HUDEP-2 (cell line): ENCODE results near the gene BICDL2.
"Not testable (repeated sequence)": the region's sequence is repeated elsewhere in the genome, so short reads cannot be mapped to it uniquely, and the experiment has no call there.

Experiments used
- DNase-seq, 76 experiments: peaks; one replicate each; lab custom pipeline; 2025; ENCODE audit not compliant: unreplicated experiment in 76 of 76; lab: John Stamatoyannopoulos, UW

The BICDL2 gene

DNA sequence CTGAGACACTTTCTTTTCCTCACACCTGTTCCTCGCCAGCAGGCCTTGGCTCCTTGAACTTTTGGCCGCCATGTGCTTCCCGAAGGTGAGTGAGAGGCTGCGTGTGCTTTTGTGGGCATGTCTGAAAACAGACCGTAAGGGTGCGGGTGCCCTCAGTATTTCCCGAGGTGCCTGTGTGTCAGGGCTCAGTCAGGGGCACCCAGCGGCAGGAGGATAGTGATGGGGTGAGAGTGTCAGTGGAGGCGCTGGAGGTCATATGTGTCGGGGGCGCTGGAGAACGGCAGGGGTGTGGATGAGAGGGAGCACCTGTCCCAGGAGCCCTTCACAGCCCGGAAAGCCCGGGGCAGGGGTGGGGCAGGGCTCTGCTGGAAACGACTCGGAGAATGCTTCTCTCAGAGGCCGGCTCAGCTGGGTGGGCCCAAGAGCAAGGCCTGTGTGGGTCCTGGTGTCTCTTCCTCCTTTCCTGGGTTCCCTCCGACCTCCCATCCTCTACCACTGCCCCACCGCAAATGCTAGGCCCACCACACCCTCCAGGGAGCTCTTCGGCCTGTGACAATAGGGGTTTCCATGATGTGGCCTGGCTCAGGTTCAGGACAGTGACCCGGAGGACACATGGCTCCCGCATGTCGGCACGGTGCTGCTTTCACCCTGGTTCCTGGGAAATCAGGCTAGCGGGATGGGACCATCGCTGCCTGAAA lies 29.1 kb upstream of the BICDL2 start:
- no peak for DNase-seq

DNA sequence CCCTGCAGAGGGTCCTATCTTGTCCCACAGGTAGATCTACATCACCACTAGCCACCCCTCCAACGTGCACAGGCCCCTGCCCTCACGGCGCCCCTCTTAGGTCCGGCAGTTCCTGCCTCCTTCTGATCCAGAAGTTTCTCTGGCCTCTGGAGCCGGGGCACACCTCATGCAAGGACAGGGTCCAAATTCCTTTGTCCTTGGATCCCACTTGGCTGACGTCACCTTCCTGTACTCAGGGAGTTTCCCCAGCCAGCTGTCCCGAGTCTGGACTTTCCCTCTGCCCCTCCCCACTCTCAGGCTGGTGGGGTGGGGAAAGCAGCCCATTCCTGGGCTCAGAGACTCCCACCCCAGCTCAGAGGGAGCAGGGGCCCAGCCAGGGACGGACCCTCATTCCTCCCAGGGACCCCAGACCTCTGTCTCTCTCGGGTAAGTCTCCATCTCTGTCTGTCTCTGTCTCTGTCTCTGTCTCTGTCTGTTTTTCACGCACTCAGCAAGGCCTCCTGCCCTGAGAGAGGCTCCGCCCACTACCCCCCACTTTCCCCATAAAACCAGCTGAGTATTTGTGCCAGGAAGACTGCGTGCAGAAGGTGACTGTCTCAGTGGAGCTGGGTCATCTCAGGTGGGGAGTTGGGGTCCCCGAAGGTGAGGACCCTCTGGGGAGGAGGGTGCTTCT lies 28.5 kb upstream of the BICDL2 start, which contains the start of gene IL32:
Gene IL32, plus strand, starts transcription at position 572 of the 673 bp plus-strand sequence. CDS start 172 bp downstream, outside the sequence.
- DNase-seq: no peak

DNA sequence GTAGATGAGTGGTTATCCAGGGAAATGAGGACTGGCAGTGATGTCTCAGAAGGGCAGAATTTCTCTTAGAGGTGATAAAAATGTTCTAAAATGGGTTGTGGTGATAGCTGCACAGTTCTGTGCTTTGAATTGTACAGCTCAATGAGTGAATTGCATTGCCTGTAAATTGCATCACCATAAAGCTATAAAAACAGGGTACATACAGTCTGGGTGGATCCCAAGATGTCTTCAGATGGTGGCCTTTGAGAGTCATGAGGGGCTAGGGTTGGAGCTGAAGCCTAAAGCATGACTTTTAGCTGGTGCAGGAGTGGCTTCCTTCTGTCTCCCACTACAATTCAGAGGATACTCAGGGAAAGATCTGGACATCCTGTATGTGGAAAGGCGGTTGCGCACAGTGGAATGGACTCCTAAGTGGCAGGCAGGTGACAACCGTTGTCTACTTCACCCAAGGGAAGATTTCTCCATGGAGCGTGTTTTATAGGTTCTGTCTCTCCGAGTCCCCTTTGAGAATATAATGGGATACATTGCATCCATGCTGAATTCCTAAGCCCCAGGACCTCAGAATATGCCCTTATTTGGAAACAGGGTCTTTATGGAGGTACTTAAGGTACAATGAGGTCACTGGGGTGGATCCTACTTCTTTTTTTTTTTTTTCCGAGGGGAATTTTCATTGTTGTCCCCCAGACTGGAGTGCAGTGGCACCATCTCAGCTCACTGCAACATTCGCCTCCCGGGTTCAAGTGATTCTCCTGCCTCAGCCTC lies 27.1 kb upstream of the BICDL2 start:
- no peak for DNase-seq

DNA sequence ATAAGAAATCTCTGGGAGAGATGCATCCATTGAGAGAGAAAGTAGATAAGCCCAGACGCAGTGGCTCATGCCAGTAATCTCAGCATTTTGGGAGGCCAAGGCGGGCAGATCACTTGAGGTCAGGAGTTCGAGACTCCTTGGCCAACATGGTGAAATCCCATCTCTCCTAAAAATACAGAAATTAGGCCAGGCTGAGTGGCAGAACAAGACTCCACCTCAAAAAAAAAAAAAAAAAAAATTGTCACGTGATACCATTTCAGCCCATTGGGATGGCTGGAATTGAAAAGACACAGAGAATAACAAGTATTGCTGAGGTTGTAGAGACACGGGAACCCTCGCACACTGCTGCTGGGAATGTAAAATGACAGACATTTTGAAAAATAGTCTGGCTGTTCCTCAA lies 25.8 kb upstream of the BICDL2 start:
- DNase-seq: no peak

DNA sequence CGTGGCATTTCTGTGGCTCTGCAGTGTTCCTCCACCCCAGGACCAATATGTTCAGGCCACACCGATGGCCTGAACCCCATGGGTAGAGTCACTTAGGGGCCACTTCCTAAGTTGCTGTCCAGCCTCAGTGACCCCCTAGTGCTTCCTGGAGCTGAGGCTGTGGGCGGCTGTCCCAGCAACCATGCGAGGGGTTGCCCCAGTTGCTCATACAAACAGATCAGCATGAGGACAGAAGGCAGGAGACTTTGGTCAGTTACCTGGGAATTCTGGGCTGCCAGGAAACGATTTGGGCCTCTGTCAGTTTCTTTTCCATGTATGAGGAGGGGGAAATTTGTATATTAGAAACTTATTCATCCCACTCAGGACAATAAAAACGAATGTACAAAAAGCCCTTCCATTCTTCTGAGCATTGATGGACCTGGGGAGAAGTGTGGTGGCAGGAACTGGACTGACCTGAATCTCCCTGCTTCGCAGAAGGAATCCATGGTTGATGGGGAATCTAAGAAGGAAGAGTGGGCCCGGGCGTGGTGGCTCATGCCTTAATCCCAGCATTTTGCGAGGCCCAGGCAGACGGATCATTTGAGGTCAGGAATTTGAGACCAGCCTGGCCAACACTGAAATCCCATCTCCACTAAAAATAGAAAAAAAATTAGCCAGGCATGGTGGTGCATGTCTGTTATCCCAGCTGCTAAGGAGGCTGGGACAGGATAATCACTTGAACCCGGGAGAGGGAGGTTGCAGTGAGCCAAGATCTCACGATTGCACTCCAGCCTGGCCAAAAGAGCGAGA lies 23.8 kb upstream of the BICDL2 start:
- DNase-seq: no peak

DNA sequence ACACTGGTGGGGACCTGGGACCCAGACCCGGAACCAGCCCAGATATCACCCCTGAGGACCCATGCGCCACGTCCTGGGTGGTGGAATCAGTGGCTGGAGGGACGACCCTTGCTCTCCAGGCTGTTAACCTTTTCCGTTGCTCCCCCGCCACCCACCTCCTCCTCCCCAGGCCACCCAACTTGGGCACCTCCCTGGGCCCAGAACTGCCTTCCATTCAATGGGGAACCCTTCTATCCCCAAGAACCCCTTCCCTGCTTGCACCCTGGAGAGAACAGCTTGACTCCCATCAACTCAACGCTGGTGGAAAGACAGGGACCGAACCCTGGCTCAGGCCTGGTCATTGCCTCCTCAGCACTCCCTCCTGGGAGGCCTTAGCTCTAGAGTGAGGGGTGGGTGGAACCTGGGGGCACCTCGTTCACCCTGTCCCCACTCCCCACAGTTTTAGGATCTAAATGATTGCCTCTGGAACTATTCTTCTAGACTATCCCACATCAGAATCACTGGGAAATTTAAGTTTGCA lies 23.0 kb upstream of the BICDL2 start:
- DNase-seq: no peak

DNA sequence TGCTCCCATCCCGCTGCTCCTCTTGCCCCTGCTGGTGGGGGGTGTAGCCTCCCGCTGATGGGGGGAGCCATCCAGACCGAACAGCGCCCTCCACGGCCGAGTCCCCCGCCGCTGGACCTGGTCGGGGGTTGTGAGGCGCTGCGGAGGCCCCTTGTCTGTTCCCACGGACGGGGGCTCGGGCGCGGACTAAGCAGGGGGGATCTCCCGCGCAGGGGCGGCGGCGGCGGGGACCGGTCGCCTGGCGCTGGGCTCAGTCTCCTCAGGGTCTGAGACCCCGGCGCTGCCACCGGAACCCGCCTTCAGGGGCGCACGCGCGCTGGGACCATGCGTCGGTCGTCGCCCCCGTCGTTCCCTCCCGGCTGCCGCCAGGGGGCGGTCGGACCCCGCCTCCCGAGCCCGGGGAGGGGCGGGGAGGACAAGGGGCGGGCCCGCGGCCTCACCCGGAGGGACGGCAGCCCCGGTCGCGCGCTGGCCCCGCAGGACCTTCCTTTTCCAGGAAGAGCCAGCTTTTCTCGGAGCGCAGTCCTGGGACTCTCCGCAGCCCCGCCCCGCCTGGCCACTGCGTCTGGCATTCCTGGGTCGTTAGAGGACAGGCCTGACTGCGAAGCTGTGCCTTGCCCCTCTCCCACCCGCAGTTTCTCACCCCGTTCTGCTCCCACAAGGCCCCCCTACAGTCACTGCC lies 22.4 kb upstream of the BICDL2 start:
- DNase-seq: peak in 68 of 76 experiments; percentile 8 to 84 (median 62)

DNA sequence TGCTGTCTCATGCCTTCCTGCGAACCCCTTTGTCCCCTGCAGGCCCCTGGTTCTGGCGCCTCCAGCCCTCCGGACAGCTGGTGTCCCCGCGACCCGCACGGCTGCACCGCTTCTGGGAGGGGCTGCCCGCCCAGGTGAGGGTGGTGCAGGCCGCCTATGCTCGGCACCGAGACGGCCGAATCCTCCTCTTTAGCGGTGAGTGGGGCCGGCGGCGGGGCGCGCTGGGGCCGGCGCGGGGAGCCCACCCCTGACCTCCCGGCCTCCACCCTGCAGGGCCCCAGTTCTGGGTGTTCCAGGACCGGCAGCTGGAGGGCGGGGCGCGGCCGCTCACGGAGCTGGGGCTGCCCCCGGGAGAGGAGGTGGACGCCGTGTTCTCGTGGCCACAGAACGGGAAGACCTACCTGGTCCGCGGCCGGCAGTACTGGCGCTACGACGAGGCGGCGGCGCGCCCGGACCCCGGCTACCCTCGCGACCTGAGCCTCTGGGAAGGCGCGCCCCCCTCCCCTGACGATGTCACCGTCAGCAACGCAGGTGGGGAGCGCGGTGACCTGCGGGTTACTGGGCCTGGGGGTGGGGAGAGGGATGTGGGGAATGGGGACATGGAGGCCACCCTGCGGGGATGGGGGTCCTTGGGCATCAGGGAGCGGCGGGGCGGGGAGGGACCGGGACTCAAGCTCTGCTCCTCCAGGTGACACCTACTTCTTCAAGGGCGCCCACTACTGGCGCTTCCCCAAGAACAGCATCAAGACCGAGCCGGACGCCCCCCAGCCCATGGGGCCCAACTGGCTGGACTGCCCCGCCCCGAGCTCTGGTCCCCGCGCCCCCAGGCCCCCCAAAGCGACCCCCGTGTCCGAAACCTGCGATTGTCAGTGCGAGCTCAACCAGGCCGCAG lies 21.6 kb upstream of the BICDL2 start:
- DNase-seq: peak in 11 of 76 experiments; percentile 5 to 44 (median 16)

DNA sequence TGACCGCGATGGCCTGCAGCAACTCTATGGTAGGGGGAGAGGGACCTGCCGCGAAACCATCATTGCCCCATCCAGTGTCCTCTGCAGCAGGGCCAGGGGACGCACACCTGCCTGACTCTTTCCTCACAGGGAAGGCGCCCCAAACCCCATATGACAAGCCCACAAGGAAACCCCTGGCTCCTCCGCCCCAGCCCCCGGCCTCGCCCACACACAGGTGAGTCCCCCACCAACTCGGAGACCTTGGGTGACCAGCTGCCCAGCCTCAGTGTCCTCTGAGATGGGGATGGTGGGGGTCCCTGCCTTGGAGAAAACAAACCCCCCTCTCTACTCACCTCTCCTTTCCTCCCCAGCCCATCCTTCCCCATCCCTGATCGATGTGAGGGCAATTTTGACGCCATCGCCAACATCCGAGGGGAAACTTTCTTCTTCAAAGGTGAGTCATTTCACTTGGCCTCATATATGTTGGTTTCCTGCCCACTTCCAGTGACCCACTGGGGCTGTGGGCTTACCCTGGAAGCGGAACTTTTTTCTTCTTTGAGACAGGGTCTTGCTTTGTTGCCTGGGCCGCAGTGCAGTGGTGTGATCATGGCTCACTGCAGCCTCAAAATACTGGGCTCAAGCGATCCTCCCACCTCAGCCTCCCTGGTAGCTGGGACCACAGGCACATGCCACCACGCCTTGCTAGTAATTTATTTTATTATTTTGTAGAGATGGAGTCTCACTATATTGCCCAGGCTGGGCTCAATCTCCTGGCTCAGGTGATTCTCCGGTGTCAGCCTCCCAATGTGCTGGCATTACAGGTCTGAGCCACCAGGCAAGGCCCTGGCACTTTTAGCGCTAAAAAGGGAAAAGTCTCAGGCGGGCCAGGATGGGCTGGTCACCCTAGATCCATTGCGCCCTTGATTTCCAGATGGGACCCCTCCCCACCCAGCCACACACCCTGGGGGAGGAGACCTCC lies 20.7 kb upstream of the BICDL2 start:
- DNase-seq: no peak

DNA sequence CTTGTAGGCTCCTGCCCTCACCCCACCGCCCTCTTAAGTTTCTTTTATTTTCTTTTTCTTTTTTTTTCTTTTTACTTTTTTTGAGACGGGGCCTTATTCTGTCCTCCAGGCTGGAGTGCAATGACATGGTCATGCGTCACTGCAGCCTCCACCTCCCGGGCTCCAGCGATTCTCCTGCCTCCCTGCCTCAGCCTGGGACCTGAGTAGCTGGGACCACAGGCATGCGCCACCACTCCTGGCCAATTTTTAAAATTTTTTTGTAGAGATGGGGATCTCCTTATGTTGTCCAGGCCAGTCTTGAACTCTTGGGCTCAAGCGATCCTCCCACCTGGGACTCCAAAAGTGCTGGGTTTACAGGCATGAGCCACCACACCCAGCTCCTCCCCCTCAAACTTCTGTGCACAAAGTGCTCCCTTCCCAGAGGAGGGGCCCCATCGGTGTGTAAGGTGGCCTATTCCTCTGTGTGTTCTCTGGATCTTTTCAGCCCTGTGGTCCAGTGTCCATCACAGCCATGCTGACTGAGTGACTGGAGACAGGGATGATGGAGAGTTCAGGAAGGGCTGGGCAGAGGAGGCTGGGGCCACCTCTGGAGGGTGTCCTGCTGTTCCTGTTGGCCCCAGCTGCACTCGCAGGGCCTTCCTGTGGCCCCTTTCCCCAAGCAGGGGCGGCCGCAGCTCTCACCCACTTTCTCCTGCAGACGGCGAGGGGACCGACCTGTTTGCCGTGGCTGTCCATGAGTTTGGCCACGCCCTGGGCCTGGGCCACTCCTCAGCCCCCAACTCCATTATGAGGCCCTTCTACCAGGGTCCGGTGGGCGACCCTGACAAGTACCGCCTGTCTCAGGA lies 19.8 kb upstream of the BICDL2 start:
- no peak for DNase-seq

DNA sequence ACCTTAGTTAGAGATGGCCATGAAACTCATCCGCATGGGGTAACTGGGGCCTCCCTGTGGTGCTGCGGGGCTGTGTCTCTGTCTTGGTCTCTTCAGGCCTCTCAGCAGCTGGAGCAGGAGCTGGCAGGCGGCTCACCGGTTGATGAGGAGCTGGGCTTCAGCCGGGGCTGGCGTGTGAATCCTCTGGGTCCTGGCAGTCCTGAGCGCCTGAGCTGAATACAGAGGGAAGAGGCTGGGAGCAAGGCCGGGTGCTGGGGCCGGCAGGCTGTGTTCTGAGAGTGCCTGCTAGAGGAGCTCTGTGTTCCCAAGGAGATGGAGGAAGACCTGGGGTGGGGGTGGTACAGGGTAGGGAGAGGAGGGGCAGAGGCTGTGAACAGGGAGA lies 19.0 kb upstream of the BICDL2 start:
- not testable (repeated sequence) for DNase-seq

DNA sequence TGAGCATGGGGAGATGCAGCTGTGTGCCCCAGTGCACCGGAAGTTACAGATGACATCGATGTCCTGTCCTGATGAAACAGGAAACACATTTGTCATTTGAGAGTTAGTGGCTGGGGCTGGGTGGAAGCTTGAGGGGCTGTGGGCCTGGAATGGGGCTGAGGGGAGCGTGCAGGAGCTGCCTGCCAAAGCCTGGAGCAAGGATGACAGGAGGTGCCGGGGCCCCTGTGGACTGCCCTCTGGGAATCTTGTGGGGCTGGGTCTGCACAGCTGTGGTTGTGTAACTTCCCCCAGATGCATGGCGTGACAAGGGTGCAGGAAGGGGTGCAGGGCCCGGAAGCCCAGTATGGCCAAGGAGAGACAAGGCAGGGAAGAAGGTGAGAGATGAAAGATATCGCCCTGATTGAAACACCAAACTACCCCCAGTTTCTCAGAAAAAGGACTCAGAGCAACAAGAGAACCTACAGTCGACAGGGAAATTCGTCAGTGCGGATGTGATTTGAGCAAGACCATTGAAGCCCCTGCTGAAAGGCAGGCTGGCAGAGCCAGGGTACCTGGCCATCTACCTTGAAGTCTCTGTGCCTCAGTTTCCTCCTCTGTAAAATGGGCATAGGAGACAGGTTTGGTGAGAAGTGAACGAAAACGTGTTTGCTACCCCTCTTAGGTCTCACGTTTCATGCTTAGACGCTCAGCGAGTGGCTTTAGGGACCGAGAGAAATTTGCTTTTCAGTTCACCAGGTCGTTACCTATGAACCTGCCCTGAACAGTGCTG lies 18.4 kb upstream of the BICDL2 start:
- no peak for DNase-seq

DNA sequence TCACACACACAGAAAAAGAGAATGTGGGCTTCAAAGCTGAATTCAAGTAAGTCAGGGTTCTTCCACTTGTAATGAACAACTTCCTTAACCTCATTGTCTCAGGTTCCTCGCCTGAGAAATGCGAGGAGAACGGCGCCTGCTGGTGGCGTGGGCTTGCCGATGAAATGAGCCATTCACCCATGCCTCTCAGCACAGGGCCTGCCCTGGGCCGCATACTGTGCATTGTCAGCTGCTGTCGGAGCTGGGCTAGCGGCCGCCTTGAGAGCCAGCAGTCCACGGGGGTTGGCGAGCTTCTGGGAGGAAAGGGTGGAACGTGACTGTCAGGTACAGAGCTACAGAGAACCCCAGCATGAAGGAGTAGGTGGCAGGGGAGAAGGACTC lies 16.6 kb upstream of the BICDL2 start:
- DNase-seq: not testable (repeated sequence)

DNA sequence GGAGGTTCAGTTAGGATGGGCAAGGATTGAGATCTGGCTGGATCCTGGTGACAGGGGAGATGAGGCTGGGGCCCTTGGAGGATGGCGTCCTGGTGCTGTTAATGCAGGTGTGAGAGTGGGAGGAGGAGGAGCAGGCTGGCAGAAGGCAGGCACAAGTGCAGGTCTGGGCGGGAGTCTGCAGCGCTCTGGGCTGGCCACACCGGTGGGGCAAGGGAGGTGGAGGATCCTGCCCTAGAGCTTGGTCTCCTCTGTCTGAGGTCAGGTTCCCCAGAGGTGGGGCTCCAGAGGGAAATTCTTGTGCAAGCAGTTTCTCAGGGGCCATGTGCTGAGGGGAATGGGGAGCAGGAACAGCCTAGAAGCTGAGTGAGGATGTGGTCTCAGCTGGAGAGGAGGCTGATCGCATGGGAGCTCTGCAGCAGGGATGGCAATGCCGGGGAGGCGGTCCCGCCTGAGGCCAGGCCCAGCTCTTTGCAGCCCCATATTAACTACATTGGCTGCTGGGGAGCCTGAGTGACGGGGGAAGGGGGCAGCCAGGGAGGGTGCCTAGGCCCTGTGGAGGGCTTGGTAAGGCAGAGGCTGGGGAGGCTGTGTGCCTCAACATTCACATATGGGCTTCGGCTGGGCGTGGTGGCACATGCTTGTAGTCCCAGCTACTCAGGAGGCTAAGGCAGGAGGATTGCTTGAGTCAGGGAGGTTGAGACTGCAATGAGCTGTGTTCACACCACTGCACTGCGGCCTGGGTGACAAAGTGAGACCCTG lies 16.0 kb upstream of the BICDL2 start:
- not testable (repeated sequence) for DNase-seq

DNA sequence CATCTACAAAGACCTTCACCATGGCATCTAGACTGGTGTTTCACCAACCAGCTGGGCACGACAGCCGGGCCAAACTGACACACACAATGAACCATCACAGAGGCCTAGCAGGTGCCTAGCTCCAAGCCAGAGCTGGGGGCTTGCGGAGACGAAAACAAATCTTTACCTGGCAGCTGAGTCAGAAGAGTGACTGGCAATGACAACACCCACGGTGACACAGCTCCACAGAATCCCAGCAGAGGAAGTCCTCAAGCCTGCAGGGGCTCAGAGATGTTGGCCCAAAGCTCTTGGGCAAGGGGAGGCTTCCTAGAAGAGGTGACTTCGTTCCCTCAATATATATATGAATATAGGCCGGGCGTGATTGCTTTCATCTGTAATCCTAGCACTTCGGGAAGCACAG lies 14.8 kb upstream of the BICDL2 start:
- no peak for DNase-seq

DNA sequence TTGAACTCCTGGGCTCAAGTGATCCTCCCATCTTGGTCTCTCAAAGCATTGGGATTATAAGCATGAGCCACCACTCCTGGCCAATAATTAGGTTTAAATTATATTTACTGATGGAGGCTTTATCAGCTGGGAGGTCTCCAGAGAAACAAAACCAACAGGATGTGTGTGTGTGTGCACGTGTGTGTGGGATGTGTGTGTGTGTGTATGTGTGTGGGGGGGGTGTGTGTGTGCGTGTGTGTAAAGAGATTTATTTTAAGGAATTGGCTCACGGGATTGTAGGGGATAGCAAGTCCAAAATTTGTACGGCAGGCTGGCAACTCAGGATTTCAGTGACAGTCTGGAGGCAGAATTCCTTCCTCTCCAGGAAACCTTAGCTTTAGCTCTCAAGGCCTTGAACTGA lies 14.3 kb upstream of the BICDL2 start:
- DNase-seq: no peak
